DND-41 (cell line): ENCODE measurements around the gene JAZF1.

ENCODE experiments used
- CTCF ChIP-seq: IDR thresholded peaks from 2 replicates; pipeline ENCODE4 v1.5.1; 2012; ENCODE audit warnings: borderline replicate concordance, low read length, moderate library complexity, mild to moderate bottlenecking; ENCODE audit not compliant: poor library complexity, severe bottlenecking; ENCODE audit errors: extremely low read depth
- EZH2 ChIP-seq: IDR thresholded peaks from 3 replicates; pipeline ENCODE4 v1.6.1; 2012; ENCODE audit warnings: borderline replicate concordance, low read depth, mild to moderate bottlenecking, moderate library complexity, low read length, inconsistent platforms; ENCODE audit not compliant: severe bottlenecking

DNA sequence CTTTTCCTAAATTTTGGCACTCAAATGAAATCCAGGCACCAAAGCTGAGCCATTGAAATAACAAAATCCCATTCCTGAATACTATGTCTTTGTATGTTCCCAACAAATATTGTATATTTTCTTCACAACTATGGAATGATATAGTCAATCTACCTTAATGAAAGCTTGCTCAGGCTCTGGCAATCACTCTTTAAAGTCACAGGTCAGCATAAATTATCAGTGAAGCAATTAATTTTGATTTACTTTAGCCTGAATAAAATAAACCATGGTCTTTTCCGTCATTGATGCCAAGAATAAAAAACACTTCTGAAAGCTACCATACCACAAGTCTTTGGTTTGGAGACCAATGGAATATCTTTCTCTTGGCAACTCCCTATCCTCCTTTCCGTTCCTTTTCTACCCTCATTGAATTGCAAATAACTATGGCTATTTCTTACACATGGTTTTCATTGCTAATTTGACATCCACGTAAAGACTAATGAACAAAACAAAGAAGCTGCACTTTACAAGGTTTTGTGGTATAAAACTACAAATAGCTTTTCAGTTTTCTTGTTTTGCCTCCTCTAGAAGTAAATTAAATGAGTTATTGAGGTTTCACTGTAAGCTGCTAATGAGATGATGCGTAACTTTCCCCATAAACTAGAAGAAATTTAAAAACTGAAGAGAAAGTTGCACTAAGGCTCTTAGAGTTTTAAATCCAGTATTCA, 274.1 kb downstream of the JAZF1 start:
- no peak for TF ChIP-seq CTCF
- no peak for TF ChIP-seq EZH2
